Peyer's patch (tissue), 4 donors: ENCODE data around the gene DTX3L. TPM values are rescaled to one million over a fixed set of nuclear protein-coding genes. Genes with fewer than 3 reads are reported as not detected.

Experiments
- DNase-seq, 3 donors: peaks; one replicate each; pipeline ENCODE4 v3.0.0-alpha.2; 2017 to 2019
- H3K27ac ChIP-seq, 4 donors: fragments of 200-600 bp; sonication (generic); one replicate each; pipeline ENCODE4 v1.5.1; 2016 to 2019
- H3K27me3 ChIP-seq, 2 donors: fragments of 200-600 bp; sonication (generic); one replicate each; pipeline ENCODE4 v1.5.1; 2019
- H3K36me3 ChIP-seq, 3 donors: fragments of 200-600 bp; sonication (generic); one replicate each; pipeline ENCODE4 v1.5.1; 2016 to 2019
- H3K4me1 ChIP-seq, 4 donors: fragments of 200-600 bp; sonication (generic); one replicate each; pipeline ENCODE4 v1.5.1; 2016 to 2019
- H3K4me3 ChIP-seq, 4 donors: fragments of 200-600 bp; sonication (generic); 1 replicate in 3 of 4; 2 replicates in 1 of 4; pipeline ENCODE4 v1.5.1; 2016 to 2019; ENCODE audit warnings: mild to moderate bottlenecking in 1 of 4
- H3K9me3 ChIP-seq, 4 donors: fragments of 200-600 bp; sonication (generic); one replicate each; pipeline ENCODE4 v1.5.1; 2016 to 2019; ENCODE audit warnings: mild to moderate bottlenecking in 1 of 4
- CTCF ChIP-seq, 6 experiments: fragments of 450-650 bp in 4 of 6; fragments of 200-600 bp in 2 of 6; sonication (generic) in 1 of 6; IDR thresholded peaks; one replicate each; pipeline ENCODE4 v1.5.1; 2017 to 2019; ENCODE audit warnings: antibody characterized with exemption in 6 of 6, mild to moderate bottlenecking in 3 of 6, moderate library complexity in 1 of 6
- POLR2A ChIP-seq, 2 donors: fragments of 450-650 bp; IDR thresholded peaks; one replicate each; pipeline ENCODE4 v1.5.1; 2017; ENCODE audit warnings: antibody characterized with exemption in 2 of 2, mild to moderate bottlenecking in 2 of 2, moderate library complexity in 2 of 2
- total RNA-seq, 4 donors: library from RNA; depleted of rRNA; stranded (reverse); fragments of >200 nt; gene quantifications; one replicate each; pipeline ENCODE4 v1.1.0, GENCODE V29; 2016

Gene DTX3L
- total RNA-seq, 4 donors from 2014 or later, result 31.2 to 47.3 (median 33.7) TPM

GRCh38 chr3:122572940-122573412 is 8.8 kb downstream of the DTX3L start:
- peaks cover 0 to 46% (median 0%) of the 10 kb centered on the region in 3 donors for H3K36me3 ChIP-seq
- TF ChIP-seq POLR2A (IDR thresholded peaks at IDR 0.05) (no peak), CTCF (IDR thresholded peaks at IDR 0.05) (no peak)
- H3K27ac ChIP-seq, result peak overlapping the region in 1 of 4 donors; percentile 2

GRCh38 chr3:122576174-122576940 is 12.2 kb downstream of the DTX3L start:
- Histone ChIP-seq H3K27me3 (no peaks in the 10 kb centered on the region), H3K4me1 (peaks cover 0 to 4% (median 0%) of the 10 kb centered on the region in 4 donors), H3K36me3 (peaks cover 0 to 22% (median 0%) of the 10 kb centered on the region in 3 donors), H3K4me3 (no peak overlapping the region), H3K27ac (peak overlapping the region in 3 of 4 donors; percentile 57 to 89 (median 82)), H3K9me3 (peaks cover 0 to 2% (median 0%) of the 10 kb centered on the region in 4 donors)
- TF ChIP-seq CTCF (IDR thresholded peaks at IDR 0.05) (no peak), POLR2A (IDR thresholded peaks at IDR 0.05) (no peak)
- DNase-seq, result peak in 2 of 3 donors; percentile 70 to 73

More at GRCh38 chr3:122572940-122573412, 8.8 kb downstream of the DTX3L start:
- no peaks in the 10 kb centered on the region for H3K27me3 ChIP-seq
- H3K4me1 ChIP-seq, result peaks cover 0 to 4% (median 0%) of the 10 kb centered on the region in 4 donors
- no peak overlapping the region for H3K4me3 ChIP-seq
- peak in 2 of 3 donors; percentile 46 to 65 for DNase-seq
- no peaks in the 10 kb centered on the region for H3K9me3 ChIP-seq

GRCh38 chr3:122577409-122578031 is 13.4 kb downstream of the DTX3L start, which contains the start of gene PARP15:
Gene PARP15 (plus strand): TSS chr3:122577650. CDS start chr3:122577668, 18 bp downstream.
- peak within 1 kb of the TSS; percentile 31 to 89 (median 70) for H3K27ac ChIP-seq
- H3K4me1 ChIP-seq, result peaks cover 0 to 4% (median 0%) of the 10 kb centered on the region in 4 donors
- H3K27me3 ChIP-seq, result no peaks in the 10 kb centered on the region
- H3K4me3 ChIP-seq, result peak within 1 kb of the TSS; percentile 54 to 61 (median 56)
- H3K36me3 ChIP-seq, result peaks cover 0 to 11% (median 0%) of the 10 kb centered on the region in 3 donors
- H3K9me3 ChIP-seq, result peaks cover 0 to 14% (median 3%) of the 10 kb centered on the region in 4 donors
- DNase-seq, result peak; percentile 51 to 74 (median 61)
- TF ChIP-seq CTCF (IDR thresholded peaks at IDR 0.05), result no peak
- no peak for TF ChIP-seq POLR2A (IDR thresholded peaks at IDR 0.05)

GRCh38 chr3:122578069-122578740 is 14.1 kb downstream of the DTX3L start:
- H3K27ac ChIP-seq, result peak overlapping the region in 2 of 4 donors; percentile 82 to 89
- no peaks in the 10 kb centered on the region for H3K27me3 ChIP-seq
- peaks cover 0 to 6% (median 0%) of the 10 kb centered on the region in 3 donors for H3K36me3 ChIP-seq
- peak overlapping the region in 3 of 4 donors; percentile 54 to 61 (median 55) for H3K4me3 ChIP-seq
- TF ChIP-seq POLR2A (IDR thresholded peaks at IDR 0.05) (no peak), CTCF (IDR thresholded peaks at IDR 0.05) (no peak)
- peaks cover 0 to 14% (median 4%) of the 10 kb centered on the region in 4 donors for H3K9me3 ChIP-seq
- no peak for DNase-seq
- peaks cover 0 to under 1% (median 0%) of the 10 kb centered on the region in 4 donors for H3K4me1 ChIP-seq

GRCh38 chr3:122580470-122580869 is 16.3 kb downstream of the DTX3L start:
- H3K36me3 ChIP-seq, result no peaks in the 10 kb centered on the region
- peak overlapping the region in 1 of 4 donors; percentile 32 for H3K27ac ChIP-seq
- peaks cover 0 to 14% (median 4%) of the 10 kb centered on the region in 4 donors for H3K9me3 ChIP-seq
- H3K4me1 ChIP-seq, result no peaks in the 10 kb centered on the region
- no peak for TF ChIP-seq POLR2A (IDR thresholded peaks at IDR 0.05)
- no peak for TF ChIP-seq CTCF (IDR thresholded peaks at IDR 0.05)
- H3K27me3 ChIP-seq, result no peaks in the 10 kb centered on the region
- H3K4me3 ChIP-seq, result no peak overlapping the region
- no peak for DNase-seq
